K562 (cell line): ENCODE measurements around the gene NME9. TPM values are rescaled to one million over a fixed set of nuclear protein-coding genes. Genes with fewer than 3 reads are reported as not detected.

Source experiments
- ATAC-seq: fragments of 200-7000 bp; cut with Tn5 transposase; 3 replicates; pipeline ENCODE4 v1.9.1; 2020; ENCODE audit warnings: moderate library complexity
- BruUV-seq: library from RNA; stranded (reverse); fragments of 400-500 nt; replicated peaks from 2 replicates; lab custom pipeline; 2021; lab: Mats Ljungman, UMichigan
- CTCF ChIA-PET: fragments of 300-600 bp; formaldehyde crosslinking; extraction: SDS; loops from one replicate; lab custom pipeline; 2021; ENCODE audit warnings: low intra/inter-chr PET ratio; lab: Yijun Ruan, JAX
- POLR2A ChIA-PET: fragments of 300-600, 350-650 bp; sonication (Branson Sonifier 250); formaldehyde crosslinking; extraction: SDS; loops from one replicate; lab custom pipeline; 2021; ENCODE audit warnings: antibody characterized with exemption, inconsistent platforms; lab: Yijun Ruan, JAX
- DNase-seq, 4 experiments: peaks; one replicate each; pipeline versions ENCODE4 v3.0.0 to v3.0.0-alpha.2; 2011 to 2018; ENCODE audit warnings: low spot score in 3 of 4, mixed read lengths in 3 of 4; ENCODE audit errors: extremely low read depth in 1 of 4
- FAIRE-seq: peaks from 2 replicates; lab custom pipeline; 2011; peaks lifted over from hg19 to GRCh38; lab: Jason Lieb, UNC
- H2AFZ ChIP-seq: 2 replicates; pipeline ENCODE4 v1.6.0; 2011; ENCODE audit warnings: low read depth, low read length, control low read depth, inconsistent platforms
- H3K27ac ChIP-seq: fragments of 200-600 bp; 3 replicates; pipeline ENCODE4 v1.8.0; 2011; ENCODE audit warnings: low read depth, mild to moderate bottlenecking, control low read depth, inconsistent platforms, low read length, moderate library complexity, mixed read lengths; ENCODE audit errors: extremely low read depth
- H3K27me3 ChIP-seq, 2 experiments: fragments of 300-600 bp in 1 of 2; 2 replicates in 1 of 2; 3 replicates in 1 of 2; pipeline versions ENCODE4 v1.6.0 to v1.8.0; 2011; ENCODE audit warnings: inconsistent platforms in 2 of 2, low read length in 2 of 2, mild to moderate bottlenecking in 1 of 2, mixed read lengths in 1 of 2, moderate library complexity in 1 of 2; ENCODE audit not compliant: control insufficient read depth in 2 of 2, insufficient read depth in 2 of 2
- H3K36me3 ChIP-seq: fragments of 300-600 bp; 3 replicates; pipeline ENCODE4 v1.8.0; 2011; ENCODE audit warnings: mild to moderate bottlenecking, low read length, inconsistent platforms; ENCODE audit not compliant: control insufficient read depth, insufficient read depth
- H3K4me1 ChIP-seq, 2 experiments: fragments of 200-600 bp in 1 of 2; replicated peaks in 1 of 2; 2 replicates in 1 of 2; 3 replicates in 1 of 2; pipeline versions ENCODE4 v1.5.1 to v1.8.0; 2011; ENCODE audit warnings: inconsistent platforms in 2 of 2, low read length in 2 of 2, mild to moderate bottlenecking in 1 of 2, mixed read lengths in 1 of 2, moderate library complexity in 1 of 2; ENCODE audit not compliant: control insufficient read depth in 2 of 2, insufficient read depth in 2 of 2
- H3K4me2 ChIP-seq: 2 replicates; pipeline ENCODE4 v1.6.1; 2011; ENCODE audit warnings: low read length, control low read depth, inconsistent platforms, mixed read lengths; ENCODE audit not compliant: insufficient read depth
- H3K4me3 ChIP-seq: fragments of 200-600 bp; sonication (generic), shearing (Covaris generic); 2 replicates; pipeline ENCODE4 v1.5.1; 2016; ENCODE audit warnings: control low read depth, inconsistent platforms
- H3K79me2 ChIP-seq: fragments of 200-600 bp; 3 replicates; pipeline ENCODE4 v1.8.0; 2011; ENCODE audit warnings: low read length, inconsistent platforms; ENCODE audit not compliant: control insufficient read depth, insufficient read depth
- H3K9ac ChIP-seq, 2 experiments: 2 replicates each; pipeline versions ENCODE4 v1.6.0 to v1.6.1; 2011; ENCODE audit warnings: low read depth in 2 of 2, low read length in 2 of 2, control low read depth in 1 of 2, inconsistent platforms in 1 of 2, mild to moderate bottlenecking in 1 of 2, mixed read lengths in 1 of 2; ENCODE audit not compliant: insufficient read depth in 1 of 2
- H3K9me1 ChIP-seq: one replicate; pipeline ENCODE4 v1.6.0; 2011; ENCODE audit warnings: inconsistent platforms, mild to moderate bottlenecking, low read length, moderate library complexity; ENCODE audit not compliant: control insufficient read depth, insufficient read depth
- H3K9me3 ChIP-seq: replicated peaks from 2 replicates; pipeline ENCODE4 v1.5.1; 2011; ENCODE audit warnings: low read depth, low read length, inconsistent platforms; ENCODE audit not compliant: control insufficient read depth, insufficient read depth
- H4K20me1 ChIP-seq: replicated peaks from 2 replicates; pipeline ENCODE4 v1.6.1; 2011; ENCODE audit warnings: low read length, inconsistent platforms, mixed read lengths; ENCODE audit not compliant: control insufficient read depth, insufficient read depth
- EP400 ChIP-seq: fragments of 450-650 bp; IDR thresholded peaks from 2 replicates; pipeline ENCODE4 v1.6.1; 2017; ENCODE audit warnings: antibody characterized with exemption, mild to moderate bottlenecking, moderate library complexity
- FOXA1 ChIP-seq: fragments of 450-650 bp; IDR thresholded peaks from 2 replicates; pipeline ENCODE4 v1.6.1; 2016; ENCODE audit warnings: mild to moderate bottlenecking, borderline replicate concordance
- NEUROD1 ChIP-seq: fragments of 150-350 bp; IDR thresholded peaks from 2 replicates; pipeline ENCODE4 v1.6.1; 2014; ENCODE audit warnings: borderline replicate concordance, low read length, low read depth; ENCODE audit not compliant: partially characterized antibody
- ZNF253 ChIP-seq: fragments of 250-450 bp; sonication (Bioruptor Pico); conservative IDR thresholded peaks from 2 replicates; pipeline ENCODE4 v1.6.1; 2021; ENCODE audit warnings: mild to moderate bottlenecking
- WGBS: fragments of 100-300 bp; shearing (Covaris generic); methylation state at CpG from one replicate; pipeline ENCODE4 v1.1.6; 2016; ENCODE audit warnings: low coverage, mixed read lengths; ENCODE audit not compliant: insufficient coverage; ENCODE audit errors: missing lambda C conversion rate; 5-methylcytosine and 5-hydroxymethylcytosine counted together
- in situ Hi-C: fragments of 300-500 bp; cut with MboI; formaldehyde crosslinking; loops from 4 replicates; pipeline ENCODE4 v1.15.0; 2018; ENCODE audit warnings: inconsistent platforms, mixed read lengths
- intact Hi-C: fragments of 100-400 bp; cut with micrococcal nuclease; formaldehyde crosslinking; loops from 2 replicates; pipeline ENCODE4 v1.14.2; 2022
- polyA plus RNA-seq, 8 experiments: library from polyadenylated mRNA; depleted of rRNA in 4 of 8; stranded (reverse) in 5 of 8; unstranded in 3 of 8; fragments of >200 nt; fragmentation: Nextera tagmentation in 2 of 8; fragmentation: Illumina TruSeq in 1 of 8; extraction: Ambion mirVana in 2 of 8; extraction: Trizol in 1 of 8; gene quantifications; 2 replicates each; pipeline versions ENCODE4 v1.2.1 to v1.2.3, GENCODE V29; 2011 to 2014; ENCODE audit warnings: inconsistent platforms in 1 of 8, missing spikeins in 1 of 8
- total RNA-seq, 7 experiments: library from RNA; depleted of rRNA in 6 of 7; stranded (reverse); fragments of >200 nt in 6 of 7; fragmentation: Illumina TruSeq in 2 of 7; extraction: Trizol in 2 of 7; gene quantifications; 2 replicates each; pipeline versions ENCODE4 v1.2.1 to v1.2.3, GENCODE V29; 2011 to 2021; ENCODE audit warnings: low replicate concordance in 1 of 7
- TF ChIP-seq, protein P1 (sequence below): fragments of 250-450 bp; sonication (Bioruptor Pico); IDR thresholded peaks from 2 replicates; pipeline ENCODE4 v1.4.0; 2020; ENCODE audit warnings: mild to moderate bottlenecking, moderate library complexity

The NME9 gene
- total and polyA plus RNA-seq, 9 of the 15 experiments (the other 6 are each of a cell fraction or from before 2014, with no cell fraction given), result 0.05 to 0.15 (median 0.13) TPM; not detected in 6

DNA sequence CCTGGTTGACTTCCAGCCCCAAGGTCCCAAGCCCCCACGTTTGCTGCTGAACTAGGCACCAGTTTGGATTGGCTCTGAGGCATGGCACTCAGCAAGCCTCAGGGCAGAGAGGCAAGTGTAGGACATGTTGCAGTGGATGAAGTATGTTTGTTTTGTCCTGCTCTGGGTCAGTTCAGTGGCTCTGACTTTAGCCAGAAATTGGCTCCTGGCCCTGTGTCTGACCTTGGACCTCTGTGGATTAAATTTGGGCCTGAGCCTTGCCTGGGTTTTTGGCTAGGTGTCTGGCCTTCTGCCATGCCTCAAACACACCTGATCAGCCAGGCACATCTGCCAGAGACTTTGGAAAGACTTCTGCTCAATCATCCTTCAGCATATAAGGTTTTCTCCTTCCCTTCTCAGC lies 15.1 kb upstream of the NME9 start:
- POLR2A ChIA-PET, result no interaction called here
- no peaks in the 10 kb centered on the region for H3K9me1 ChIP-seq
- TF ChIP-seq EP400 (no peak), FOXA1 (no peak), NEUROD1 (no peak)
- TF ChIP-seq, protein P1, sequence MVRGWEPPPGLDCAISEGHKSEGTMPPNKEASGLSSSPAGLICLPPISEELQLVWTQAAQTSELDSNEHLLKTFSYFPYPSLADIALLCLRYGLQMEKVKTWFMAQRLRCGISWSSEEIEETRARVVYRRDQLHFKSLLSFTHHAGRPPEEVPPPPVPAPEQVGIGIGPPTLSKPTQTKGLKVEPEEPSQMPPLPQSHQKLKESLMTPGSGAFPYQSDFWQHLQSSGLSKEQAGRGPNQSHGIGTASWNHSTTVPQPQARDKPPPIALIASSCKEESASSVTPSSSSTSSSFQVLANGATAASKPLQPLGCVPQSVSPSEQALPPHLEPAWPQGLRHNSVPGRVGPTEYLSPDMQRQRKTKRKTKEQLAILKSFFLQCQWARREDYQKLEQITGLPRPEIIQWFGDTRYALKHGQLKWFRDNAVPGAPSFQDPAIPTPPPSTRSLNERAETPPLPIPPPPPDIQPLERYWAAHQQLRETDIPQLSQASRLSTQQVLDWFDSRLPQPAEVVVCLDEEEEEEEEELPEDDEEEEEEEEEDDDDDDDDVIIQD (CRISPR knock-in tag), result no peak
- TF ChIP-seq, all 486 proteins: peak for 0
- Histone ChIP-seq H3K36me3 (no peaks in the 10 kb centered on the region), H3K9me3 (no peaks in the 10 kb centered on the region), H4K20me1 (no peaks in the 10 kb centered on the region), H2AFZ (no peak overlapping the region), H3K27ac (no peak overlapping the region), H3K4me2 (no peak overlapping the region), H3K79me2 (no peaks in the 10 kb centered on the region), H3K4me1 (peaks cover 4 to 12% of the 10 kb centered on the region in 2 experiments; a peak in 3 of 5 replicates), H3K27me3 (no peaks in the 10 kb centered on the region), H3K9ac (no peak overlapping the region), H3K4me3 (no peak overlapping the region)
- intact Hi-C loops, result loop anchor here (5.0 kb wide), 1 partner anchor 162 kb away; no protein-coding TSS in a partner anchor
- DNase-seq (no peak), FAIRE-seq (no peak), ATAC-seq (no peak)
- WGBS, result 0% methylated on average over 1 of the region's 1 CpG
- BruUV-seq, result no TSS peak
- in situ Hi-C loops, result no loop called here
- CTCF ChIA-PET, result no interaction called here

DNA sequence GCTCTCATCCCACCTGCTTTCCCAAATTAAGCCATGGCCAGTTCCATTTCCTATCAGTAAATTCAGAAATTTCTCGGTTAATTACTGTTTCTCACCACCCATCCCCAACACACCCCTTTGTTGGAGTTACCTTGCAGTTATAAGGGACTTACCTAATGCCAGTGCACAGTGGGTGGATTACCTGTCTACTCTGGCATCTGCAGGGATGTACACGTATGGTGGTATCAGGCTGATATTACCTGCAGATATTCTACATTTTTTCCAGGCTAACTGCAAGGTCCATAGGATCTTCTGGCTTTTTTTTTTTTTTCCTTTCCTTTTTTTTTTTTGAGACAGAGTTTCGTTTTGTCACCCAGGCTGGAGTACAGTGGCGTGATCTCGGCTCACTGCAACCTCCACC lies 10.9 kb upstream of the NME9 start:
- CTCF ChIA-PET, result no interaction called here
- H4K20me1 ChIP-seq, result no peaks in the 10 kb centered on the region
- intact Hi-C loops, result no loop called here
- no peak overlapping the region for H2AFZ ChIP-seq
- in situ Hi-C loops, result no loop called here
- ATAC-seq, result no peak
- no peak overlapping the region for H3K4me2 ChIP-seq
- H3K27me3 ChIP-seq, result peaks cover 0 to 10% of the 10 kb centered on the region in 2 experiments; a peak in 1 of 5 replicates
- H3K79me2 ChIP-seq, result no peaks in the 10 kb centered on the region
- TF ChIP-seq ZNF253, result no peak
- H3K9ac ChIP-seq, result no peak overlapping the region
- no peaks in the 10 kb centered on the region for H3K4me1 ChIP-seq
- no peaks in the 10 kb centered on the region for H3K9me1 ChIP-seq
- no peaks in the 10 kb centered on the region for H3K36me3 ChIP-seq
- POLR2A ChIA-PET, result no interaction called here
- no peak overlapping the region for H3K27ac ChIP-seq
- no peak for FAIRE-seq
- no peak overlapping the region for H3K4me3 ChIP-seq
- whole genome bisulfite sequencing, result 17% methylated on average over 2 of the region's 5 CpGs
- DNase-seq, result no peak
- no TSS peak for BruUV-seq
- no peaks in the 10 kb centered on the region for H3K9me3 ChIP-seq
